Measurements from ENCODE around the gene PRKRA.

DNA sequence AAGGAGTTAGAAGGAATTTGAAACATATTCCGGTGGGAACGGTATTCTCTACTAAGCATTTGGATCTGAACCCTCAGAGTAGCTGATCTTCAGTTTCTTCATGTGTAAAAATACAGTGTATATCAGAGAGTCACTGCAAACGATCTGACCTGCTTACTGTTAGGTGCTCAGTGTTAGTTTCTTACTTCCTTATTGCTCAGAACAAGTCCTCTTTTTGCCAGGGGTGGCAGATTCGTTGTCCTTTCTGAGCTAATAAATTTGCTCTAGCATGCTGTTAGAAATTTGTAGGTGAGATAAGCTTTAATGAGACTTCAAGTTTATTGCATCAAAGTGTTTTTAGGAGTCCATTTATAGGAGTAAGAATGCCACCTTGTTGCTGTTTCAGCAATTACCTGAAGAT, 45.1 kb upstream of the PRKRA start:
- TF ChIP-seq, protein P1, sequence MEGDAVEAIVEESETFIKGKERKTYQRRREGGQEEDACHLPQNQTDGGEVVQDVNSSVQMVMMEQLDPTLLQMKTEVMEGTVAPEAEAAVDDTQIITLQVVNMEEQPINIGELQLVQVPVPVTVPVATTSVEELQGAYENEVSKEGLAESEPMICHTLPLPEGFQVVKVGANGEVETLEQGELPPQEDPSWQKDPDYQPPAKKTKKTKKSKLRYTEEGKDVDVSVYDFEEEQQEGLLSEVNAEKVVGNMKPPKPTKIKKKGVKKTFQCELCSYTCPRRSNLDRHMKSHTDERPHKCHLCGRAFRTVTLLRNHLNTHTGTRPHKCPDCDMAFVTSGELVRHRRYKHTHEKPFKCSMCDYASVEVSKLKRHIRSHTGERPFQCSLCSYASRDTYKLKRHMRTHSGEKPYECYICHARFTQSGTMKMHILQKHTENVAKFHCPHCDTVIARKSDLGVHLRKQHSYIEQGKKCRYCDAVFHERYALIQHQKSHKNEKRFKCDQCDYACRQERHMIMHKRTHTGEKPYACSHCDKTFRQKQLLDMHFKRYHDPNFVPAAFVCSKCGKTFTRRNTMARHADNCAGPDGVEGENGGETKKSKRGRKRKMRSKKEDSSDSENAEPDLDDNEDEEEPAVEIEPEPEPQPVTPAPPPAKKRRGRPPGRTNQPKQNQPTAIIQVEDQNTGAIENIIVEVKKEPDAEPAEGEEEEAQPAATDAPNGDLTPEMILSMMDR (IDR thresholded peaks at IDR 0.05; ENCODE audit: low read depth, low read length, poor library complexity, severe bottlenecking) = no peak
- TF ChIP-seq EZH2phosphoT487 (IDR thresholded peaks at IDR 0.05; ENCODE audit: borderline replicate concordance, low read length) = no peak
